K562 (cell line): Measurements from ENCODE around the gene SEPTIN8. TPM values are rescaled to one million over a fixed set of nuclear protein-coding genes. Genes with fewer than 3 reads are reported as not detected.

Experiments used
- ATAC-seq: fragments of 200-7000 bp; cut with Tn5 transposase; 3 replicates; pipeline ENCODE4 v1.9.1; 2020; ENCODE audit warnings: moderate library complexity
- BruUV-seq: library from RNA; stranded (reverse); fragments of 400-500 nt; replicated peaks from 2 replicates; lab custom pipeline; 2021; lab: Mats Ljungman, UMichigan
- CTCF ChIA-PET: fragments of 300-600 bp; formaldehyde crosslinking; extraction: SDS; loops from one replicate; lab custom pipeline; 2021; ENCODE audit warnings: low intra/inter-chr PET ratio; lab: Yijun Ruan, JAX
- POLR2A ChIA-PET: fragments of 300-600, 350-650 bp; sonication (Branson Sonifier 250); formaldehyde crosslinking; extraction: SDS; loops from one replicate; lab custom pipeline; 2021; ENCODE audit warnings: antibody characterized with exemption, inconsistent platforms; lab: Yijun Ruan, JAX
- DNase-seq, 4 experiments: peaks; one replicate each; pipeline versions ENCODE4 v3.0.0 to v3.0.0-alpha.2; 2011 to 2018; ENCODE audit warnings: low spot score in 3 of 4, mixed read lengths in 3 of 4; ENCODE audit errors: extremely low read depth in 1 of 4
- FAIRE-seq: peaks from 2 replicates; lab custom pipeline; 2011; peaks lifted over from hg19 to GRCh38; lab: Jason Lieb, UNC
- H2AFZ ChIP-seq: 2 replicates; pipeline ENCODE4 v1.6.0; 2011; ENCODE audit warnings: low read depth, low read length, control low read depth, inconsistent platforms
- H3K27ac ChIP-seq: fragments of 200-600 bp; 3 replicates; pipeline ENCODE4 v1.8.0; 2011; ENCODE audit warnings: low read depth, mild to moderate bottlenecking, control low read depth, inconsistent platforms, low read length, moderate library complexity, mixed read lengths; ENCODE audit errors: extremely low read depth
- H3K27me3 ChIP-seq, 2 experiments: fragments of 300-600 bp in 1 of 2; 2 replicates in 1 of 2; 3 replicates in 1 of 2; pipeline versions ENCODE4 v1.6.0 to v1.8.0; 2011; ENCODE audit warnings: inconsistent platforms in 2 of 2, low read length in 2 of 2, mild to moderate bottlenecking in 1 of 2, mixed read lengths in 1 of 2, moderate library complexity in 1 of 2; ENCODE audit not compliant: control insufficient read depth in 2 of 2, insufficient read depth in 2 of 2
- H3K36me3 ChIP-seq: fragments of 300-600 bp; 3 replicates; pipeline ENCODE4 v1.8.0; 2011; ENCODE audit warnings: mild to moderate bottlenecking, low read length, inconsistent platforms; ENCODE audit not compliant: control insufficient read depth, insufficient read depth
- H3K4me1 ChIP-seq, 2 experiments: fragments of 200-600 bp in 1 of 2; replicated peaks in 1 of 2; 2 replicates in 1 of 2; 3 replicates in 1 of 2; pipeline versions ENCODE4 v1.5.1 to v1.8.0; 2011; ENCODE audit warnings: inconsistent platforms in 2 of 2, low read length in 2 of 2, mild to moderate bottlenecking in 1 of 2, mixed read lengths in 1 of 2, moderate library complexity in 1 of 2; ENCODE audit not compliant: control insufficient read depth in 2 of 2, insufficient read depth in 2 of 2
- H3K4me2 ChIP-seq: 2 replicates; pipeline ENCODE4 v1.6.1; 2011; ENCODE audit warnings: low read length, control low read depth, inconsistent platforms, mixed read lengths; ENCODE audit not compliant: insufficient read depth
- H3K4me3 ChIP-seq: fragments of 200-600 bp; sonication (generic), shearing (Covaris generic); 2 replicates; pipeline ENCODE4 v1.5.1; 2016; ENCODE audit warnings: control low read depth, inconsistent platforms
- H3K79me2 ChIP-seq: fragments of 200-600 bp; 3 replicates; pipeline ENCODE4 v1.8.0; 2011; ENCODE audit warnings: low read length, inconsistent platforms; ENCODE audit not compliant: control insufficient read depth, insufficient read depth
- H3K9ac ChIP-seq, 2 experiments: 2 replicates each; pipeline versions ENCODE4 v1.6.0 to v1.6.1; 2011; ENCODE audit warnings: low read depth in 2 of 2, low read length in 2 of 2, control low read depth in 1 of 2, inconsistent platforms in 1 of 2, mild to moderate bottlenecking in 1 of 2, mixed read lengths in 1 of 2; ENCODE audit not compliant: insufficient read depth in 1 of 2
- H3K9me1 ChIP-seq: one replicate; pipeline ENCODE4 v1.6.0; 2011; ENCODE audit warnings: inconsistent platforms, mild to moderate bottlenecking, low read length, moderate library complexity; ENCODE audit not compliant: control insufficient read depth, insufficient read depth
- H3K9me3 ChIP-seq: replicated peaks from 2 replicates; pipeline ENCODE4 v1.5.1; 2011; ENCODE audit warnings: low read depth, low read length, inconsistent platforms; ENCODE audit not compliant: control insufficient read depth, insufficient read depth
- H4K20me1 ChIP-seq: replicated peaks from 2 replicates; pipeline ENCODE4 v1.6.1; 2011; ENCODE audit warnings: low read length, inconsistent platforms, mixed read lengths; ENCODE audit not compliant: control insufficient read depth, insufficient read depth
- ETS2 ChIP-seq: IDR thresholded peaks from 2 replicates; pipeline ENCODE4 v1.6.1; 2016; ENCODE audit warnings: borderline replicate concordance, missing genetic modification characterization, mild to moderate bottlenecking, moderate library complexity, missing compliant biosample characterization; ENCODE audit not compliant: poor library complexity, severe bottlenecking
- ETV1 ChIP-seq: fragments of 450-650 bp; conservative IDR thresholded peaks from 2 replicates; pipeline ENCODE4 v1.6.1; 2016; ENCODE audit warnings: missing genetic modification characterization, control low read depth, low read depth, missing compliant biosample characterization
- ETV5 ChIP-seq: sonication (generic); formaldehyde crosslinking; IDR thresholded peaks from 2 replicates; pipeline ENCODE4 v1.4.0; 2020; ENCODE audit warnings: low read depth, mild to moderate bottlenecking, missing genetic modification reagents
- LEF1 ChIP-seq: fragments of 450-650 bp; IDR thresholded peaks from 2 replicates; pipeline ENCODE4 v1.6.1; 2016; ENCODE audit warnings: mild to moderate bottlenecking
- MAX ChIP-seq: sonication (generic); formaldehyde crosslinking; IDR thresholded peaks from 2 replicates; pipeline ENCODE4 v1.9.0; 2022; ENCODE audit warnings: mild to moderate bottlenecking, missing genetic modification reagents
- MECOM ChIP-seq: fragments of 250-450 bp; sonication (Bioruptor Pico); IDR thresholded peaks from 2 replicates; pipeline ENCODE4 v1.8.0; 2022; ENCODE audit warnings: inconsistent platforms
- MXD1 ChIP-seq: fragments of 250-450 bp; sonication (Bioruptor Pico); IDR thresholded peaks from 2 replicates; pipeline ENCODE4 v1.8.0; 2021; ENCODE audit warnings: borderline replicate concordance, mild to moderate bottlenecking, moderate library complexity; ENCODE audit not compliant: poor library complexity, severe bottlenecking
- PCBP1 ChIP-seq: fragments of 200-400 bp; formaldehyde crosslinking; IDR thresholded peaks from 2 replicates; pipeline ENCODE4 v1.6.1; 2018; ENCODE audit warnings: mild to moderate bottlenecking, low read depth, low read length; ENCODE audit not compliant: poor library complexity, severe bottlenecking
- RFX1 ChIP-seq: fragments of 450-650 bp; IDR thresholded peaks from 2 replicates; pipeline ENCODE4 v1.6.1; 2016; ENCODE audit warnings: mild to moderate bottlenecking, moderate library complexity
- SMARCA5 ChIP-seq: fragments of 450-650 bp; IDR thresholded peaks from 2 replicates; pipeline ENCODE4 v1.6.1; 2016
- SMARCB1 ChIP-seq: IDR thresholded peaks from 2 replicates; pipeline ENCODE4 v1.6.1; 2011; ENCODE audit warnings: improper control_type of control experiment, low read depth; ENCODE audit not compliant: insufficient read length
- TAF1 ChIP-seq: IDR thresholded peaks from 2 replicates; pipeline ENCODE4 v1.6.1; 2011; ENCODE audit warnings: mild to moderate bottlenecking, low read length, moderate library complexity; ENCODE audit not compliant: insufficient read depth, control insufficient read depth, severe bottlenecking; ENCODE audit errors: extremely low read depth
- USF1 ChIP-seq: sonication (generic); formaldehyde crosslinking; IDR thresholded peaks from 2 replicates; pipeline ENCODE4 v1.9.0; 2022; ENCODE audit warnings: mild to moderate bottlenecking, missing genetic modification reagents
- XRCC5 ChIP-seq: fragments of 200-400 bp; formaldehyde crosslinking; IDR thresholded peaks from 2 replicates; pipeline ENCODE4 v1.6.1; 2017; ENCODE audit warnings: low read depth, mild to moderate bottlenecking, low read length
- ZNF121 ChIP-seq: sonication (generic); formaldehyde crosslinking; conservative IDR thresholded peaks from 2 replicates; pipeline ENCODE4 v1.8.0; 2022; ENCODE audit warnings: missing genetic modification reagents
- ZNF512 ChIP-seq: IDR thresholded peaks from 2 replicates; pipeline ENCODE4 v1.6.1; 2016; ENCODE audit warnings: missing genetic modification characterization, missing compliant biosample characterization
- ZNF695 ChIP-seq: fragments of 450-650 bp; formaldehyde crosslinking; IDR thresholded peaks from 2 replicates; pipeline ENCODE4 v1.4.0; 2020; ENCODE audit warnings: mild to moderate bottlenecking, moderate library complexity
- ZNF780A ChIP-seq: fragments of 250-450 bp; sonication (Bioruptor Pico); IDR thresholded peaks from 2 replicates; pipeline ENCODE4 v1.5.0; 2021; ENCODE audit warnings: mild to moderate bottlenecking
- WGBS: fragments of 100-300 bp; shearing (Covaris generic); methylation state at CpG from one replicate; pipeline ENCODE4 v1.1.6; 2016; ENCODE audit warnings: low coverage, mixed read lengths; ENCODE audit not compliant: insufficient coverage; ENCODE audit errors: missing lambda C conversion rate; 5-methylcytosine and 5-hydroxymethylcytosine counted together
- in situ Hi-C: fragments of 300-500 bp; cut with MboI; formaldehyde crosslinking; loops from 4 replicates; pipeline ENCODE4 v1.15.0; 2018; ENCODE audit warnings: inconsistent platforms, mixed read lengths
- intact Hi-C: fragments of 100-400 bp; cut with micrococcal nuclease; formaldehyde crosslinking; loops from 2 replicates; pipeline ENCODE4 v1.14.2; 2022
- polyA plus RNA-seq, 8 experiments: library from polyadenylated mRNA; depleted of rRNA in 4 of 8; stranded (reverse) in 5 of 8; unstranded in 3 of 8; fragments of >200 nt; fragmentation: Nextera tagmentation in 2 of 8; fragmentation: Illumina TruSeq in 1 of 8; extraction: Ambion mirVana in 2 of 8; extraction: Trizol in 1 of 8; gene quantifications; 2 replicates each; pipeline versions ENCODE4 v1.2.1 to v1.2.3, GENCODE V29; 2011 to 2014; ENCODE audit warnings: inconsistent platforms in 1 of 8, missing spikeins in 1 of 8
- total RNA-seq, 7 experiments: library from RNA; depleted of rRNA in 6 of 7; stranded (reverse); fragments of >200 nt in 6 of 7; fragmentation: Illumina TruSeq in 2 of 7; extraction: Trizol in 2 of 7; gene quantifications; 2 replicates each; pipeline versions ENCODE4 v1.2.1 to v1.2.3, GENCODE V29; 2011 to 2021; ENCODE audit warnings: low replicate concordance in 1 of 7

SEPTIN8 gene
- total and polyA plus RNA-seq, 9 of the 15 experiments (the other 6 are each of a cell fraction or from before 2014, with no cell fraction given), result 19.3 to 142 (median 101) TPM

GRCh38 chr5:132775476-132775961, 1.5 kb downstream of the SEPTIN8 start (continued):
- TF ChIP-seq ETV1 (tag), result 0 out of 2 replicates have a peak, but pooled peaks have one; percentile 13
- 0 out of 2 replicates have a peak, but pooled peaks have one; percentile 3 for TF ChIP-seq MAX
- TF ChIP-seq USF1, result peak; percentile 53
- TF ChIP-seq TAF1, result peak; percentile 2
- no peak for TF ChIP-seq SMARCA5
- no peak for TF ChIP-seq RFX1
- TF ChIP-seq ETS2, result no peak
- TF ChIP-seq SMARCB1, result no peak
- TF ChIP-seq ETV5 (CRISPR knock-in tag), result no peak

- peaks cover 84% of the 10 kb centered on the region for H3K79me2 ChIP-seq
- H3K4me1 ChIP-seq, result peaks cover 42 to 54% of the 10 kb centered on the region in 2 experiments
- CTCF ChIA-PET, result no interaction called here
- no TSS peak for BruUV-seq
- H3K4me3 ChIP-seq, result peak overlapping the region; percentile 58
- no peak overlapping the region for H2AFZ ChIP-seq
- peak overlapping the region; percentile 81 to 90 for H3K9ac ChIP-seq
- H3K9me3 ChIP-seq, result no peaks in the 10 kb centered on the region
- H4K20me1 ChIP-seq, result peaks cover 2% of the 10 kb centered on the region
- peak overlapping the region; percentile 79 for H3K27ac ChIP-seq
- 58% methylated on average over 5 of the region's 5 CpGs for WGBS
- no peaks in the 10 kb centered on the region for H3K27me3 ChIP-seq
- no peak for DNase-seq
- ATAC-seq, result no peak
- H3K9me1 ChIP-seq, result no peaks in the 10 kb centered on the region
- intact Hi-C loops, result loop anchor here (2.0 kb wide), 1 partner anchor 32 kb away; no protein-coding TSS in a partner anchor
- FAIRE-seq, result no peak
- H3K4me2 ChIP-seq, result peak overlapping the region; percentile 88
- in situ Hi-C loops, result no loop called here
- POLR2A ChIA-PET, result interaction anchor here (0.5 to 1.6 kb wide), 8 partner anchors 10 to 85 kb away, joined by 3 to 5 read pairs (median 4); no protein-coding TSS in a partner anchor
- H3K36me3 ChIP-seq, result peaks cover 34% of the 10 kb centered on the region; the same call in 2 of the 3 replicates
- no peak for TF ChIP-seq ZNF512
- no peak for TF ChIP-seq ZNF780A (CRISPR knock-in tag)
- no peak for TF ChIP-seq XRCC5
- no peak for TF ChIP-seq LEF1
- TF ChIP-seq ZNF121, result no peak
- TF ChIP-seq MECOM (CRISPR knock-in tag), result no peak
- TF ChIP-seq ZNF695, result no peak
- no peak for TF ChIP-seq MXD1 (CRISPR knock-in tag)
- TF ChIP-seq PCBP1, result no peak
Observed at GRCh38 chr5:132774896-132775295, 2.1 kb downstream of the SEPTIN8 start.
